GM18873 (cell line): ENCODE results near the gene PDLIM7.
A peak's percentile ranks its signal among the peaks of the same experiment; 100 is the strongest.
"Not testable (repeated sequence)": the region's sequence is repeated elsewhere in the genome, so short reads cannot be mapped to it uniquely, and the experiment has no call there.

Source experiments
- ATAC-seq: cut with Tn5 transposase; IDR thresholded peaks from one replicate; pipeline ENCODE4 v1.9.1; 2021; ENCODE audit warnings: mild to moderate bottlenecking, moderate library complexity, moderate number of reproducible peaks; ENCODE audit not compliant: unreplicated experiment, low FRiP score

The PDLIM7 gene, protein sequence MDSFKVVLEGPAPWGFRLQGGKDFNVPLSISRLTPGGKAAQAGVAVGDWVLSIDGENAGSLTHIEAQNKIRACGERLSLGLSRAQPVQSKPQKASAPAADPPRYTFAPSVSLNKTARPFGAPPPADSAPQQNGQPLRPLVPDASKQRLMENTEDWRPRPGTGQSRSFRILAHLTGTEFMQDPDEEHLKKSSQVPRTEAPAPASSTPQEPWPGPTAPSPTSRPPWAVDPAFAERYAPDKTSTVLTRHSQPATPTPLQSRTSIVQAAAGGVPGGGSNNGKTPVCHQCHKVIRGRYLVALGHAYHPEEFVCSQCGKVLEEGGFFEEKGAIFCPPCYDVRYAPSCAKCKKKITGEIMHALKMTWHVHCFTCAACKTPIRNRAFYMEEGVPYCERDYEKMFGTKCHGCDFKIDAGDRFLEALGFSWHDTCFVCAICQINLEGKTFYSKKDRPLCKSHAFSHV

DNA sequence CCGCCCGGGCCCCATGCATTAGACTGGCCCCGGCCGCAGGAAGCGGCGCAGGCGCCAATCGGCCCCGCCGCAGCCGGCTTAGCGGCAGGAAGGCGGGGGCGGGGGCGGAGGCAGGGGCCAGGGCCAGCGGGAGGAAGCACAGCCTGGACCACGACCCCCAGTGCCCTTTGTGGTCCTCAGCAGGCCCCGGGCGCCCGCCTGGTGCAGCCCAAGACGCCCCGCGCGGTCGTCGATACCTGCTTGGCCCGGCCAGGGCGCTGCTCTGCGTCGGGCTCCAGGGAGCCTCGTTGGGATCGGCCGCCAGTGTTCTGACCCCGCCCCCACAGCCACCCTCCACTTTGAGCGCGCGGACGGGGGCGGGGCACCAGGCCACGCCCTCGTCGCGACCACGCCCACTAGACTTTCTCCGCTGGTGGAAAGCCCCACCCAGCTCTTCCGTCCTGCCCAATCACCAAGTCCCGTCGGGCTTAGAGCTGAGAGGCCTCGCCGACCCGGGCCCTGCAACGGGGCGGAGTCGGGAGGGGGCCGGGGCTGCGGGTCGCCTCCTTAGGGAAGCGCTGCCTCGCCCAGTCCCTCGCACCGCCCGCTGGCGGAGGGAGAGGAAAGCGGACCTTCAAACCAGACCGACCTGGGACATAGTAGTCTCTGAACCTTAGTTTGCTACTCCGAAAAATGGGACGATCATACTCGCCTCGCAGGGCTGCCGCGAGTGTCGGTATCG lies at the start of gene PDLIM7:
Gene PDLIM7, minus strand, starts transcription at position 313 of the 721 bp plus-strand sequence. CDS start 1,092 bp downstream, outside the sequence.
- peak; percentile 62 for ATAC-seq

- no peak for ATAC-seq
Observed at GRCh38 chr5:177546258-177546741, 48.9 kb upstream of the PDLIM7 start.

GRCh38 chr5:177545487-177546257 lies 48.3 kb upstream of the PDLIM7 start:
- ATAC-seq: no peak

DNA sequence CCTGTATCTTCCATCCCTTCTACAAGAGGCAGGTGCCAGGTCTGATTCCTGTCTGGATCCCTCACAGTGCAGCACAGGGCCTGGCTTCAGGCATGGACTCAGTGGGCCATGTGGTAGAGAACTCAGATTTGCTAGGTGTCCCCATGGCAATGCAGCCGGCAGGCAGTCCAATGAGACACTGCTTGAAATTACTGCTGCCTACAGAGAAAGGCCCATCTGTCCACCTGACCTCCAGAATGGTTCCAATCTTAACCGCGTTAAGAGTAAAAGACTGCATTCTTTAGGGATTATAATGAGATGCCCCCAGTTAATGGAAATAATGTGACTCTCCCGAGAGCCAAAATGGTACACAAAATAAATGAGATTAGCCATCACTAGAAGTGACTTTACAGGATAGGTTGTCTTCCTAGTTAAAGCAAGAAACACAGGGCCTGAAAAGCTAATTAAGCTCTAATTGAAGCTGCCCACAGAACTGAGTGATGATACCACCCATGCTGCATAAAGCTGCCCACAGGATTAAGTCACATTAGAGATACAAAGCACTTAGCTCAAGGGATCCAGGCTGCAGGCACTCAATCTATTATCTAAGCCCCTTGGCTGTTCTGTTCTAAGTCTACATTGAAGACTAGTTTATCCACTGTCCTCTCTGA lies 45.5 kb upstream of the PDLIM7 start:
- no peak for ATAC-seq

DNA sequence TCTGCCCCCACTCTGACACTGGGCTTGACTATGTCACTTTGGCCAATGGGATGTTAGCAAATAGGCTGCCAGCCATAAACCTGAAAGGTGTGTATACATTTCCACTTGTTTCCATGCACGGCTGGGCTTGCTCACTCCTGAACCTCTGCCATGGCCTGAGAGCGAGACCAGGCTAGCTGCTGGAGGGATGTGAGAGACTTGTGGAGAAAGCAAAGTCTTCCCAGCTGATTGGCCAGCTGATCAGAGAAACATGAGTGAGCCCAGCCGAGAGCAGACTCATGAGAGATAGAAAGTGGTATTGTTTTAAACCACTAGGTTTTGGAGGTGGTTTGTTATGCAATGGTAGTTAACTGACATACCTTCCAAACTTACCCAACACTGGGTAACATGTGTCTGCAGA lies 43.0 kb upstream of the PDLIM7 start:
- no peak for ATAC-seq

DNA sequence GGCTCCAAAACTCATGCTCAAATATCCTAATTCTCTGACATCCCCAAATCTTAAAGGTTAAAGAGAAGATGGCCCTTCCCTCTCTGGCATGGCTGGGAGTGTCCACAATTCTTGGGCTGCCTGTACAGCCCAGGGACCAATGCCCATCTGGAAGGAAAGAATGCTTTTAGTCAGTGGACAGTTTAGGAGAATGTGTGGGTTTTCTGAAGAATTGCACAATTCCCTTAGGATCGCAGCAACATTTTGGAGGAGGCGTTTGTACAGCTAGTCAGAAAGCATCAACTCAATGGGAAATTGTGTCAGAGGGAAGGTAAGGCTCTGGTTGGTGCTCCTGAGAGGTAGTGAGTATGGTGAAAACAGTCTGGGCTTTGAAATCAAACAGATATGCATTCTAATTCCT lies 42.0 kb upstream of the PDLIM7 start:
- no peak for ATAC-seq

- ATAC-seq: no peak
Observed at GRCh38 chr5:177538876-177539275, 41.5 kb upstream of the PDLIM7 start.

DNA sequence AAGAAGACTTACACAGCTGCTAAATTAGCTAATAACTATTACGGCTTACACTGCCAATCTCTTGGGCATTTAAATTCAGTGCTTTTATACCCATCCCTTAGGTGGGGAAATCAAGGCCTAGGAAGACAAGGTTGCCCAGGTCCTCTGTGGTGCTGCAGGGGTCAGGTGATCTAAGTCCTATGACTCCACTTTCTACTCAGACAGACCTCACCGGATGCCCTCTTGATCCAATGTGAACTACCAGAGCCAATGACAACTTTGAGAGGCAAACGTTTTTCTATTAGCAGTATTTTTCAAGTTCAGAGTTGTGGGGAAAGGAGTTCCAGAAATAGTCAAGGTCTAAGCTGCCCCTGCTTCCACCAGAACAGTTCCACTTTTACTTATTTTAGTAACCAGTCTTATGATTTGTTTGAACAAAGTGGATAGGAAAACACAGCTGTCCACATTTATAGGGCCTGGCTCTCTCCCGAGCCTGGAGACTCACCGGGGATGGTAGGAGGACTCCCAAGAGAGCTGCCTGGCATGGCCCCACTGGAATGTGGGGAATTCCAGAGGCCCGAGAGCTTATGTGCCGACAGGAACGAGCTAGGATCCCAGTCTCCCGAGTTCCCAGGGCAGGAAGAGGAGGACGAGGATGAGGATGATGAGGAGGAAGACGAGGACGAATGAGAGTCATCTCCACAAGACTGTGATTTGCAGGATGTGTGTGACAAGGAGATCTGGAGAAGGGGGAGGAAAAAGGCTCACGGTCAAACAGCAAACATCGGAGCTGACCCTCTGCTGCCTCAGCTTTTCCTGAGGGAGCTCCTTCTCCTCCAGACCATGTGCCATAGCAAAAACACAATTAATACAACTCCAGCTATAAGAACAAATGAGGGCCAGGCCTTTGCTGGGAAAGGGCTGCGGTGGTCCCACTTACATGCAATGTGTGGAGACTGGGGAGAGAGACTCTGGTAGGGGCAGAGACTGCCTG lies 40.3 kb upstream of the PDLIM7 start:
- ATAC-seq: no peak

- no peak for ATAC-seq
Observed at GRCh38 chr5:177536386-177536785, 39.0 kb upstream of the PDLIM7 start.

DNA sequence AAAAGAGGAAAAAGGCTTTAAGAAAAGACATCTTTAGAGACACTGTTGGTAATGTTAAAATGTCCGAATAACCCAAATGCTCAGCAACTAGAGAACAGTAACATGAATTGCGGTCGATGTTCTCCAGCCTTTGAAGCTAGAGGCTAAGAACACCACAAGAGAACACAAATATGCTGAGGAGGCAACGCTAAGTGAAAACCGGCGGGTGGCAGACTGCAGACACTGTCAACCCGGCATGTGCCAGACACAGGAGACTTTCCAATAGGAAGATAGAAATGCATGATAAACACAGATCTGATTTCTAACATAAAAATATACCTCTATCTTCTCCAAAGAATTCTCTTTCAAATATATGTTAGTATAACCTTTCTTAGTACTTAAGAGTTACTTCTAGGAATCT lies 37.7 kb upstream of the PDLIM7 start:
- no peak for ATAC-seq

GRCh38 chr5:177534433-177534832 lies 37.0 kb upstream of the PDLIM7 start:
- ATAC-seq: not testable (repeated sequence)

DNA sequence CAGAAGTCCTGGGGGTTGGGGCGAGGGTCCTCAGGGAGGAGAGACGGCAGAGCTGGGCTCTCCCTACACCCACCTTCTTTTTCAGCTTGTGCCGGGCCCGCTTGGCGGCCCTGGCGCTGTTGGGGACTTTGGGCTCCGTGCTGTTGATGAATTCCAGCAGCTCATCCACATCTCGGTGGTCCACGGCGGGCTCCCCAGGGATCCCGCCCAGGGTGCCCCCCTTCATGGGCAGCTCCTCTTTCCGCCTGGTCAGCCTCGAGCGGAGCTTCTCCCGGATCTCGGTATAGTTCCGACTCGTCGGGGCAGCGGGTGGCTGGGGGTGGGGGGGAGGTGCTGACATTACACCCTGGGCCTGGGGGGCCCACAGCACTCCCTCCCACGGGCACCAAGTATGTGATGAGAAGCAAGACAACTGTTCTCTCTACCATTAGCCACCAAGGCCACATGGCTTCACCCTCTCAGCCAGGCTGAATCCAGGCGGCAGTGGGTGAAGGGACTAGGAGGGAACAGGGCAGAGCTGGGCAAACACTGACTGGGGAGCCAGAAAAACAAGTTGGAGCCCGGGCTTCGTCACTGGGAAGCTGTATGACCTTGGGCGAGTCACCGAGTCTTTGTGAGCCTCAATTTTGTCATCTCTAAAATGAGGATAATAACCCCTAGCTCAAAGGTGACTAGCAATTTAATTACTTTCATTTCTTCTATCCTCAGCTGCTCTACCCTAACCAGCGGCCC lies 34.0 kb upstream of the PDLIM7 start:
- no peak for ATAC-seq

DNA sequence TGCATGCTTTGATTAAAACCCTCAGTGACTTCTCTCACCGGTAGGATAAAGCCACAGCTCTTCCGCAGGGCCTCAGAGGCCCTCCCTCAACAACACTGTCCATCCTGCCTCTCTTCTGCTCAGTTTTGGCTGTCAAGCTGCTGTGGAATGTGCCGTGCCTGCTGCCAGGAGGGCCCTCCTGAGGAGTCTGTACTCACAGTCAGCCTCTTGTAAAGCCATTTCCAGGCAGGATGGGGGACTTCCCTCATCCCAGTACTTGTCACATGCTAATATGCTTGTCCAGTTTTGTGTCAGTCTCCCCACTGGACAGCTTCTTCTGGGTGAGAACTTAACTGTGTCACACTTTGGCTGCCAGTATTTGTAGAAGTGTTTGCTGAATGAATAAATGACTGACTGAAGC lies 33.2 kb upstream of the PDLIM7 start:
- no peak for ATAC-seq

DNA sequence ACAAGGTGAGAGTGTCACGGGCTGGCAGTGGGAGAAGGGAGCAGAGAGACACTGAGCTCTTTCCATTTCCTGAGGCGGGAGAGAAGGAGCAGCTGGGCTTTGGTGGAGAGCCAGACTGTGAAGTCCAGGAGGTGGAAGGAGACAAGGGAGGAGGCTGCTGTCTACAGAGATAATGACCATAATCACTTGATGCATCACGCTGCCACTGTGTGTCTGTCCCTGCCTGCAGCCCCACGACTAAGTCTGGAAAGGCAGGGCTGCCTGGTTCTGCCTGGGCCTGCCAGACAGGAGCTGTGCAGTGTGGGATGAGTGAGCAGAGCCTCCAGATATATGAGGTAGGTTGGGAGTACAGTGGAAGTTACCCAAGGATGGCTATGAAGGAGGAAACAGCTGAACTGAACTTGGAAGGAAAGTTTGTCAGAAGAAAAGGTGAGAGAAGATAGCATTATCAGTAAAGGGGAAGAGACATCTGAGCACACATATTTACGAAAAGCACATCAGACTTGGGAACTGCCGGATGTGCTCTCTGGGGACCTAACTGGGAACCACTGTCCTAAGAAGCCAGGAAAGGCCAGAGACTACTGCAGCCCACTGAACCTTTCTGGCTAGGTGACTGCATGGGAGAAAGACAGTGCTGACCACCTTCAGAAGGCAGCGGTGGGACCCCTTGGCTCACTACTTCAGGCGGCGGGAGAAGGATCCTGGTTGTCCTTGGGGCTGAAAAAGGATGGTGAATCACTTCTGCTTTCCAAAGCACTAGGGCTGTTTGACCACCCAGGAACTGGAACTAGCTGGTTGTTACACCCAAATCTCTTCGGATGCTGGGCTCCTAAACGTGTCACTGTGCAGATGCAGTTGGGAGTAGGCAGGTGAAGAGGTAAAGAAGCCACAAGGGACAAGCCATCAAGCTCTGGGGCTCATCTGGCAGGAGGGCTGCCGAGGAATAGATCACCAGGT lies 32.1 kb upstream of the PDLIM7 start:
- no peak for ATAC-seq

GRCh38 chr5:177528631-177529030 lies 31.2 kb upstream of the PDLIM7 start:
- no peak for ATAC-seq

DNA sequence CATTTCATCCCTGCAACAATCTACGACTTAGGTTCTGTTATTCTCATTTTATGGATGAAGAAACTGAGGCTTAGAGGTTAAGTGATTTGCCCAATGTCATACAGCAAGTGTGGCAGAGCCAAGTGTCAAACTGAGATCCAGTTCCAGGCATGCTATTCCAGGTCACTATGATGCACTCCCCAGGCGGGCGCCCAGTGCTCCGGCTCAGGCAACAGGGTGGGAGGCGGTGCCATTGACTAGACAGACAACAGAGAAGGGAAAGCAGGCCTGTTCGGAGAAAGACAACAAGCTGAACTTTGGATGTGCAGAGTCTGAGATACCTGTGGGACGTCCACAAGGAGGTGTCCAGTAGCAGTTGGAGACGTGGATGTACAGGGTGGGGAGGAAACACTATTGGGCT lies 30.2 kb upstream of the PDLIM7 start:
- ATAC-seq: no peak

GRCh38 chr5:177526791-177527190 lies 29.4 kb upstream of the PDLIM7 start:
- no peak for ATAC-seq
